RWPE2 (cell line): ENCODE measurements around the gene PDE4DIP.
"Not testable (repeated sequence)": the region's sequence is repeated elsewhere in the genome, so short reads cannot be mapped to it uniquely, and the experiment has no call there.

Source experiments
- ATAC-seq: fragments of 200-7000 bp; cut with Tn5 transposase; 3 replicates; pipeline ENCODE4 v1.9.1; 2021; ENCODE audit warnings: low read depth
- DNase-seq: peaks from one replicate; pipeline ENCODE4 v3.0.0-alpha.2; 2020; ENCODE audit warnings: low spot score
- H3K27ac ChIP-seq: fragments of 450-650 bp; 2 replicates; pipeline ENCODE4 v1.5.1; 2017; ENCODE audit warnings: mild to moderate bottlenecking; ENCODE audit not compliant: poor library complexity, severe bottlenecking
- H3K27me3 ChIP-seq: fragments of 250-450 bp; sonication (Bioruptor Pico); 2 replicates; pipeline ENCODE4 v1.5.1; 2021; ENCODE audit warnings: mild to moderate bottlenecking, moderate library complexity; ENCODE audit not compliant: insufficient read depth, poor library complexity, severe bottlenecking
- H3K36me3 ChIP-seq: fragments of 250-450 bp; sonication (Bioruptor Pico); 2 replicates; pipeline ENCODE4 v1.5.1; 2020; ENCODE audit warnings: low read depth, mild to moderate bottlenecking, moderate library complexity
- H3K4me1 ChIP-seq: fragments of 250-450 bp; sonication (Bioruptor Pico); 2 replicates; pipeline ENCODE4 v1.5.1; 2021; ENCODE audit warnings: mild to moderate bottlenecking, moderate library complexity; ENCODE audit not compliant: insufficient read depth, poor library complexity, severe bottlenecking
- H3K4me3 ChIP-seq: fragments of 250-450 bp; sonication (Bioruptor Pico); 2 replicates; pipeline ENCODE4 v1.5.1; 2021; ENCODE audit warnings: mild to moderate bottlenecking, moderate library complexity; ENCODE audit not compliant: severe bottlenecking
- H3K9me3 ChIP-seq: fragments of 250-450 bp; sonication (Bioruptor Pico); 2 replicates; pipeline ENCODE4 v1.5.1; 2021; ENCODE audit warnings: mild to moderate bottlenecking, moderate library complexity; ENCODE audit not compliant: severe bottlenecking

PDE4DIP gene

DNA sequence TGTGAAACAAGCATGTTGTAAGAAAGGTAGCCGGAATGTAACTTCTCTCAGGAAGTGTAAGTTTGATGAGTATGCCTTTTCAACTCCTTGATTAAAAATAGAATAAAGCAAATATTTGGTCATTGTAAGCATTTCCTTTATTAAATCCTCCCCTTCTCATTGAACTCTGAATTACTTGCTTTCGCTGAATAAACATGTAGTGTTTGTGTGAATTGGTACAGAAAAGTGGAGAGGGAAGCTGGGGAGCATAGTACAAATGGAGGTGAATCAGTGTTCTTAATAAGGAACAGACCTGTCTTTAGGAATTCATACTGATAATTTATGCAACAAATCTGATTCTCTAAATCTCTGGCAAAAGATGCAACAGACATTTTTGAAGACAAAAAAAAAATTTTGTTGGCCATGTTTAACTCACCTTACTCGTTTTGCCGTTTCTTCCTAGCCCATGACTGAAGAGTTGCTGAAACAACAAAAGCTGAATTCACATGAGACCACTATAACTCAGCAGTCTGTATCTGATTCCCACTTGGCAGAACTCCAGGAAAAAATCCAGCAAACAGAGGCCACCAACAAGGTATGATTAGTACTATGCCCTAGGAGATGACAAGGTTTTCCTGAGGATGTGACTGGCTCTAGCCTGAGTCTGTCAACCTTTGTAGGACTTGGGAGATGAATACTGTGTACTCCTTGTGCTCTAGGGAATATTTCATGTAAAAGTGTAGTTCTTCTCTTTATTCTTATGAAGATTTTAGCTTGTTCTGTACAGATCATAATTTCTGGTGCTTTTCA is 116.2 kb downstream of the PDE4DIP start:
- H3K4me3 ChIP-seq, H3K27ac ChIP-seq, H3K36me3 ChIP-seq, DNase-seq, H3K27me3 ChIP-seq, H3K9me3 ChIP-seq, ATAC-seq, H3K4me1 ChIP-seq: not testable (repeated sequence)

DNA sequence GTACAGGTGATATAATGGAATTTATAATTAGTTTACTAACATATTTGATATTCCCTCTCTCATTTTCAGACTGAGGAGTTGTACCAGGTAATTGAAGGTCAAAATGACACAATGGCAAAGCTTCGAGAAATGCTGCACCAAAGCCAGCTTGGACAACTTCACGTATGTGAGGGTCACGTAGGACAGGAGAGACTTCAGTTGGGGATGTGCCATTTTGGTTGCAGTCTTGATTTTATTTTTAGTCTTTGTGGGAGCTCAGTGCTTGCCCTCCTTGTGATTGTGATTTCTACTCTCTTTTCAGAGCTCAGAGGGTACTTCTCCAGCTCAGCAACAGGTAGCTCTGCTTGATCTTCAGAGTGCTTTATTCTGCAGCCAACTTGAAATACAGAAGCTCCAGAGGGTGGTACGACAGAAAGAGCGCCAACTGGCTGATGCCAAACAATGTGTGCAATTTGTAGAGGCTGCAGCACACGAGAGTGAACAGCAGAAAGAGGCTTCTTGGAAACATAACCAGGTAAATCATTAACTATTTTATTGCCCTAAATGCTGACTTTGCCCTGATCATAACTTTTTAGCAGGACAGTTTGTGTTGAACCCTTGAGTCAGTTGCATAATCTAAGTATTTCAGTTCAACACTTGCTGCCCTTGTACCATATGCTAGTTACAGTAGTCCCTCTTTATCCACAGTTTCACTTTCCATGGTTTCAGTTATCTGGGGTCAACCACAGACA is 118.1 kb downstream of the PDE4DIP start:
- not testable (repeated sequence) for DNase-seq, H3K4me3 ChIP-seq, ATAC-seq

DNA sequence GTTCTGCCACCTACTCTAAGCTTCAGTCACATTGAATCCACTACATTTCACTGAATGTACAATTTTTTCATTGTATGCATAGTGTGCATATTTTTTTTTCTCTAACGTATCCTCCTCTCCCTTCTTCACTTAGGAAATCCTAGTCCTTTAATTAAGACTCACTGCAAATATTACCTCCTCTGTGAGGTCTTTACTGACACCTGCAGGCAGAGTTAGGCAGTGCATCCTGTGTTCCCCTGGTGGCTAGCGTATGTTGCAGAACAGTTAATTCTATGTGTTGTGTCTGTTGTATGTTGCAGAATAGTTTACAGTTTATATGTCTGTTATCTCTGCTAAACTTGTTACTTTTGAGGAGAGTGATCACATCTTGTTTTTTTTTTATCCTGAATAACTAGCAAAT is 121.9 kb downstream of the PDE4DIP start:
- not testable (repeated sequence) for H3K4me3 ChIP-seq, DNase-seq
- peak; percentile 78 for ATAC-seq

More for the DNA sequence above, 118.1 kb downstream of the PDE4DIP start:
- not testable (repeated sequence) for H3K27ac ChIP-seq, H3K4me1 ChIP-seq, H3K27me3 ChIP-seq, H3K9me3 ChIP-seq, H3K36me3 ChIP-seq

DNA sequence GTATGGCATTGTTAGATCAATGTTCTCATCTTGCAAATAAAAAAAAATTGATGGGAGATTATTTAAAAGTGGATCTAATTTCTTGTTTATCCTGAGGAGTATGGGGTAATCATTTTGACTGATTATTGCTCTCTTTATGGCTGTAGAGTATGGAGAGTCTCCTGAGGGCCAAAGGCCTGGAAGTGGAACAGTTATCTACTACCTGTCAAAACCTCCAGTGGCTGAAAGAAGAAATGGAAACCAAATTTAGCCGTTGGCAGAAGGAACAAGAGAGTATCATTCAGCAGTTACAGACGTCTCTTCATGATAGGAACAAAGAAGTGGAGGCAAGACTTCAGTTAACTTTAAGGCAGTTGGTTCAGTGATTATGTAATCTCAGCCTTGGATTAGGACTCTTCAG is 123.4 kb downstream of the PDE4DIP start:
- H3K4me1 ChIP-seq, ATAC-seq, H3K36me3 ChIP-seq, DNase-seq, H3K4me3 ChIP-seq, H3K9me3 ChIP-seq, H3K27me3 ChIP-seq, H3K27ac ChIP-seq: not testable (repeated sequence)

More for the DNA sequence above, 121.9 kb downstream of the PDE4DIP start:
- H3K27ac ChIP-seq, H3K4me1 ChIP-seq, H3K36me3 ChIP-seq, H3K27me3 ChIP-seq, H3K9me3 ChIP-seq: not testable (repeated sequence)

DNA sequence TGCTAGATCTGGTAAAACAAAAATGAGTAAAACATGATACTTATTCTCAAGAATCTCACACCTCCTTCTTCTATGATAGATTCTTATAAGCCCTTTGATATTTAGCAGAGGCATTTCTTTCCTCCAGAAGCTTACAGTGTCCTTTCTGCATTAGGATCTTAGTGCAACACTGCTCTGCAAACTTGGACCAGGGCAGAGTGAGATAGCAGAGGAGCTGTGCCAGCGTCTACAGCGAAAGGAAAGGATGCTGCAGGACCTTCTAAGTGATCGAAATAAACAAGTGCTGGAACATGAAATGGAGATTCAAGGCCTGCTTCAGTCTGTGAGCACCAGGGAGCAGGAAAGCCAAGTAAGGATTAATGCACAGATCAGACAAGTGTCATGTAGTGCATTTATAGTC is 124.5 kb downstream of the PDE4DIP start:
- H3K36me3 ChIP-seq, H3K27ac ChIP-seq, H3K4me3 ChIP-seq, H3K9me3 ChIP-seq, DNase-seq, H3K27me3 ChIP-seq, H3K4me1 ChIP-seq: not testable (repeated sequence)
- peak; percentile 9; the same call in 1 of the 3 replicates for ATAC-seq

DNA sequence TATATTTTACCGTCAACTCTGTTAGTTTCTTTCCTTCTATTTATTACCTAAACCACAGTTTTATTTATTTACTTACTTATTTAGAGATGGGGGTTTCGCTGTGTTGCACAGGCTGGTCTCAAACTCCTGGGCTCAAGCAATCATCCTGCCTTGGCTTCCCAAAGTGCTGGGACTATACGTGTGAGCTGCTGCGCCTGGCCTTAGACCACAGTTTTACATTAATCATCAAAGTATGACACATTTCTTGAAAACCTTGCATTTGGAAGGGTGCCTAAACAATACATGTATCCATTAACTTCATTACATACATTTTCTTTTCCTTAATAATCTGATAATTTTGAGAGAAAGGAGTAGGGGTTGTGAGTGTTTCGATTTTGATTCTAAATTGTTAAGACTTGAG is 124.9 kb downstream of the PDE4DIP start:
- H3K27me3 ChIP-seq, H3K27ac ChIP-seq, H3K4me3 ChIP-seq, DNase-seq, H3K4me1 ChIP-seq, H3K36me3 ChIP-seq, H3K9me3 ChIP-seq: not testable (repeated sequence)
- ATAC-seq, result peak; percentile 83

DNA sequence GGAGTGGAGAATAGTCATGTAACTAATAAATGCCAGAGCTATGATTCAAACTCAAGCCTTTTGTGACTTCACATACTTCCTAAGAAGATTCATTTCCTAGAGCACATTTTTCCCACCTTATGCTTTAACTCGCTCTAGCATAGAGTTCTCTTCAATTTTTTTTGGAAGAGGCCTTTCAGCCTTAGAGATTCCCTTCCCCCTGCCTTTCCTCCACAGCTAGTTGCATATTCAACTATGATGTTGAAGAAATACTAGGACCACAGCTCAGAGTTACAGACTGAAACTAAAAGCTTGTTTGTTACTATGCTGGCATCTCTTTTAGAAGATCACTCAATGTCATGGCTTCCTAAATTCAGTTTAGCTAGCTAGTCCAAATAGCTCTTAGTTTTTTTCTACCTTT is 131.2 kb downstream of the PDE4DIP start:
- peak; percentile 96 for ATAC-seq
- peak overlapping the region; percentile 93 for H3K27ac ChIP-seq
- not testable (repeated sequence) for H3K4me1 ChIP-seq, DNase-seq, H3K4me3 ChIP-seq, H3K9me3 ChIP-seq, H3K27me3 ChIP-seq
- H3K36me3 ChIP-seq, result peaks cover 30% of the 10 kb centered on the region

DNA sequence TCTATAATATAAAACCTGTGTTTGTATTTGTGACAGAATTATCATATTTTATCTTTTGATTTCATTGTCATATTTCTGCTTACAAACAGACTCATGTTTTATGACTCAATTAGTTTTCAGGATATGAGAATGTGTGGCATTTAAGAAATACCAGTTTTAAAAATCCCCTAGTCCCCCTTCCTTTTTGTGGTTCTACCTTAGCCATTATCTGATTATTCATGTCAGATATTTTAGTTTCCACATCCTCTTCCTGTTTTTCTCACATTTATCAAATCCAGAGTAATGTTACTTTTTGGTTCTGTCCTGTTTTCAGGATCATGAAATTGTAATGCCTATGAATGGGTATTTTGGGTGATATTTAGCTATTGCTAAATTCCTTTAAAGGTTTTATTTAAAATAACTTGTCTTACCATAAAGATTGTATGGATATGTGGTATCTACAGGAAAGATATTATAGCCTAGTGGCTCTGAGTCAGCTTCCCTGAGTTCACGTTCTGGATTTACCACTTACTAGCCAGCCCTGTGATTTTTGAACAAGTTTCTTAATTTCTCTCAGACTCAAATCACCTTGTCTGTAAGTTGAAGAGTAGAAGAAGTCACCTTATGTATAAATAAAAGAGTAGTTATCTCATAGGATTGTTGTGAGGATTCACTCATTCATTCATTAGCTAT is 131.8 kb downstream of the PDE4DIP start:
- not testable (repeated sequence) for DNase-seq, H3K4me3 ChIP-seq, H3K4me1 ChIP-seq, H3K9me3 ChIP-seq, H3K27me3 ChIP-seq
- Histone ChIP-seq H3K36me3 (peaks cover 35% of the 10 kb centered on the region), H3K27ac (peak overlapping the region; percentile 93)
- ATAC-seq, result peak; percentile 28

DNA sequence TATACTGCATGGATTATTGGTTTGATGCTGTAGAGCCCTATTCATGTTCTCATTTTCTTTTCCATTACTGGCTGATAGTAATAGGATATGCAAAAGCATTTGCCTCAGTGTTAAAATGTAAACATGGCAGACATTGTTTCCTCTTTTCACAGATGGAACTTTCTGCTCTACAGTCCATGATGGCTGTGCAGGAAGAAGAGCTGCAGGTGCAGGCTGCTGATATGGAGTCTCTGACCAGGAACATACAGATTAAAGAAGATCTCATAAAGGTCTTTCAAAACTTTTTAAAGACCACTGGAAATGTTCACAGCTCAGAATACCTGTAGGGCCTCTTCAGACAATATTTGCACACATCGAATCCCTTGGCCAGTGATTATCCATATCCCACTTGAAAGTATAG is 133.6 kb downstream of the PDE4DIP start:
- not testable (repeated sequence) for DNase-seq, H3K4me1 ChIP-seq, H3K27me3 ChIP-seq, H3K9me3 ChIP-seq, H3K27ac ChIP-seq, ATAC-seq, H3K4me3 ChIP-seq
- peaks cover 44% of the 10 kb centered on the region for H3K36me3 ChIP-seq

DNA sequence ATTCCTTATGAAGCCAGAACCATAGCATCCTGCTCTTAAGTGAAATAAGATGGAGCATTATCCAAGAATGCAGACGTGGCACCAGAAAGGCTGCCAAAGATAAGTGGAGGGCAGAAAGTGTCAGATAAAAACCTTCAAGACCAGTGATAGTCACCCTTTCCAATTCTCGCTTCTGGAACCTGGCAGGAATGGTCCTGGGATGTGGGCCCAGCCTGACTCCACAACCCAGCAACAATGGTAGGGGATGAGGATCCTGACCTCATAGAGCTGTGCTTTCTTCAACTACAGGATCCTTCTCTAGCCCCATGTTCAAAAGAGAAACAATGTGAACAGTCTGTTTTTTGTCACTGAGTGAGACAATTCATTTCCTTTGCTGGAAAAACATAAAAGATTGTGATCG is 145.2 kb downstream of the PDE4DIP start:
- H3K9me3 ChIP-seq, H3K27me3 ChIP-seq, H3K27ac ChIP-seq, H3K4me1 ChIP-seq, DNase-seq, H3K36me3 ChIP-seq, ATAC-seq, H3K4me3 ChIP-seq: not testable (repeated sequence)

DNA sequence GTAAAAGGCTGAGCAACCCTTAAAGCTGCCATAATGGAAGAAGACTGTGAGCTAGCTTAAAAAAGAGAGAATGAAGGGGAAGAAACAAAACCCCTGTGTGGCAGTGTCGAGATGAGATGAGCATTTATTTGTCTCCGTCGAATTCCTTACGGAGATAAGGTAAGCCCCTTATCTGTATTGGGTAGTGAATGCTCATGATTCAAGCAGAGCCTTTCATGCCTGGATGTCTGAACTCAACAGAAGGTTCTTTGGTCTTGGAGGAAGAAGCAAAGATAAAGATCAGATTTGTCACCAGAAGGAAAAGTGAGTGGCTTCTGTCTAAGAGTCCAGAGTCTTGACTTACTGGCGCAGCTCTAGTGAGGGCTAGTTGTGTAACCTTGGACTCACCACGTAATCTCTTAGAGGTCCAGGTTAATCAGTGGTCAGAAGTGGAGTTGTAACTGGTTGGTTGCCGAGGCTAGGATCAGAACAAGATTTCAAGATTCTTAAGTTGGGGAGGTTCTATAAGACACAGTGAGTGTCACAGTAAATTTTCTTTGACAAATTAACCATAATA is 146.1 kb downstream of the PDE4DIP start:
- H3K27ac ChIP-seq, ATAC-seq, H3K4me3 ChIP-seq, H3K27me3 ChIP-seq, H3K4me1 ChIP-seq, DNase-seq, H3K9me3 ChIP-seq, H3K36me3 ChIP-seq: not testable (repeated sequence)
